Upper lobe of left lung (tissue), 6 donors: Measurements from ENCODE around the gene MYOM1. TPM values are rescaled to one million over a fixed set of nuclear protein-coding genes. Genes with fewer than 3 reads are reported as not detected.
"Not testable (repeated sequence)": the region's sequence is repeated elsewhere in the genome, so short reads cannot be mapped to it uniquely, and the experiment has no call there.

Experiments
- ATAC-seq, 2 donors: fragments of 200-7000 bp; cut with Tn5 transposase; one replicate each; pipeline ENCODE4 v1.9.1; 2022; ENCODE audit warnings: mild to moderate bottlenecking in 2 of 2, moderate library complexity in 2 of 2; ENCODE audit not compliant: low FRiP score in 2 of 2
- DNase-seq, 2 donors: peaks; one replicate each; pipeline ENCODE4 v3.0.0-alpha.2; 2019 to 2020
- H3K27ac ChIP-seq, 4 donors: fragments of 200-600 bp; sonication (generic); one replicate each; pipeline ENCODE4 v1.5.1; 2016 to 2019
- H3K27me3 ChIP-seq, 4 donors: fragments of 200-600 bp; sonication (generic); one replicate each; pipeline ENCODE4 v1.5.1; 2017 to 2019
- H3K36me3 ChIP-seq, 4 donors: fragments of 200-600 bp; sonication (generic); one replicate each; pipeline ENCODE4 v1.5.1; 2016 to 2019
- H3K4me1 ChIP-seq, 4 donors: fragments of 200-600 bp; sonication (generic); one replicate each; pipeline ENCODE4 v1.5.1; 2018 to 2019
- H3K4me3 ChIP-seq, 4 donors: fragments of 200-600 bp; sonication (generic); one replicate each; pipeline ENCODE4 v1.5.1; 2017 to 2019; ENCODE audit warnings: mild to moderate bottlenecking in 2 of 4, moderate library complexity in 1 of 4
- H3K9me3 ChIP-seq, 4 donors: fragments of 200-600 bp; sonication (generic); one replicate each; pipeline ENCODE4 v1.5.1; 2018 to 2019
- EP300 ChIP-seq, 4 donors: sonication (generic); formaldehyde crosslinking; IDR thresholded peaks; one replicate each; pipeline ENCODE4 v1.5.1; 2017; ENCODE audit warnings: antibody characterized with exemption in 4 of 4, control low read depth in 2 of 4
- POLR2A ChIP-seq, 4 donors: fragments of 450-650 bp; IDR thresholded peaks; one replicate each; pipeline ENCODE4 v1.5.1; 2016 to 2017; ENCODE audit warnings: antibody characterized with exemption in 4 of 4, mild to moderate bottlenecking in 2 of 4
- POLR2AphosphoS5 ChIP-seq, 2 donors: sonication (generic); formaldehyde crosslinking; IDR thresholded peaks; one replicate each; pipeline ENCODE4 v1.5.1; 2017; ENCODE audit warnings: antibody characterized with exemption in 2 of 2
- WGBS, 2 donors: methylation state at CpG; one replicate each; pipeline ENCODE4 v1.1.5; 2017 to 2018; 5-methylcytosine and 5-hydroxymethylcytosine counted together
- total RNA-seq, 6 donors: library from RNA; depleted of rRNA in 4 of 6; stranded (reverse); fragments of >200 nt in 4 of 6; gene quantifications; one replicate each; pipeline versions ENCODE4 v1.1.0 to v1.2.1, GENCODE V29; 2016 to 2021
- TF ChIP-seq, protein P1 (sequence below), 6 experiments: fragments of 450-650 bp in 4 of 6; fragments of 200-600 bp in 2 of 6; sonication (generic) in 2 of 6; IDR thresholded peaks; one replicate each; pipeline ENCODE4 v1.5.1; 2016 to 2019; ENCODE audit warnings: antibody characterized with exemption in 6 of 6
- donor health status: DM: no; HTN: no; CAD: no; lungs with moderate emphysema.
- donor health status: DM: no; HTN: yes; CAD: no; lungs with severe emphysema.

MYOM1 gene
- total RNA-seq, 6 donors from 2014 or later = 0.76 to 11.2 (median 2.2) TPM

DNA sequence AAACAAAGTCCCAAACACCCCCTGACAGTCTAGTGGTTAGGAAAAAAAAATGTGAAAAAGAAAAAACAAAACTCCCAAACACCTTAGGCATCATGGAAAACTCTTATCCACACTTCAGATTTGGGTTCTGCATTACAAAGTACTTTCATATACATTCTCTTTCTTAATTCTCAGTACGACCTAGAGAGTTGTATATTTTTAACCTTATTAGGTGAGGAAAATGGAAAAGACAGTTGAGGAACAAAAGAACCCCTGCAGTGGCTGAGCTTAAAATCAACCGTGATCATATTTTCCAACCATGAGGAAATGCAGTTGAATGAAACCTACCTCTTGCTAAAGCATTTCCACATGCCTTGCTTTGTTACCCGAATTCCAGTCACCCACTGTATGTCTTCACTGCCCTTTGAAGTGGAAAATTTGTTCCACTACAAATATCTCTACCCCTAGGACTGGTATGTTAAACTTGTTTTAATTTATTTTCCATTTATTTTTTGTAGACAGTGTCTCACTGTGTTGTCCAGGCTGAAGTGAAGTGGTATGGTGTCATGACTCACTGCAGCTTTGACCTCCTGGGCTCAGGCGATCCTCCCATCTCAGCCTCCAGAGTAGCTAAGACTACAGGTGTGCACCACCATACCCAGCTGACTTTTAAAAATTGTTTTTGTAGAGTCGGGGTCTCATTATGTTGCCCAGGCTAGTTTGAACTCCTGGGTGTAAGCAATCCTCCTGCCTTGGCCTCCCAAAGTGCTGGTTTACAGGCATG, 149.9 kb downstream of the MYOM1 start:
- WGBS, 2 donors = 77 to 83% methylated on average over 5 of the region's 5 CpGs
- Histone ChIP-seq H3K36me3 (no peaks in the 10 kb centered on the region), H3K4me3 (no peak overlapping the region), H3K27me3 (no peaks in the 10 kb centered on the region), H3K27ac (no peak overlapping the region), H3K4me1 (no peaks in the 10 kb centered on the region), H3K9me3 (no peaks in the 10 kb centered on the region)
- TF ChIP-seq POLR2AphosphoS5 (IDR thresholded peaks at IDR 0.05) (no peak), EP300 (IDR thresholded peaks at IDR 0.05) (no peak), POLR2A (IDR thresholded peaks at IDR 0.05) (no peak)
- TF ChIP-seq, protein P1, sequence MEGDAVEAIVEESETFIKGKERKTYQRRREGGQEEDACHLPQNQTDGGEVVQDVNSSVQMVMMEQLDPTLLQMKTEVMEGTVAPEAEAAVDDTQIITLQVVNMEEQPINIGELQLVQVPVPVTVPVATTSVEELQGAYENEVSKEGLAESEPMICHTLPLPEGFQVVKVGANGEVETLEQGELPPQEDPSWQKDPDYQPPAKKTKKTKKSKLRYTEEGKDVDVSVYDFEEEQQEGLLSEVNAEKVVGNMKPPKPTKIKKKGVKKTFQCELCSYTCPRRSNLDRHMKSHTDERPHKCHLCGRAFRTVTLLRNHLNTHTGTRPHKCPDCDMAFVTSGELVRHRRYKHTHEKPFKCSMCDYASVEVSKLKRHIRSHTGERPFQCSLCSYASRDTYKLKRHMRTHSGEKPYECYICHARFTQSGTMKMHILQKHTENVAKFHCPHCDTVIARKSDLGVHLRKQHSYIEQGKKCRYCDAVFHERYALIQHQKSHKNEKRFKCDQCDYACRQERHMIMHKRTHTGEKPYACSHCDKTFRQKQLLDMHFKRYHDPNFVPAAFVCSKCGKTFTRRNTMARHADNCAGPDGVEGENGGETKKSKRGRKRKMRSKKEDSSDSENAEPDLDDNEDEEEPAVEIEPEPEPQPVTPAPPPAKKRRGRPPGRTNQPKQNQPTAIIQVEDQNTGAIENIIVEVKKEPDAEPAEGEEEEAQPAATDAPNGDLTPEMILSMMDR (IDR thresholded peaks at IDR 0.05) = no peak
- ATAC-seq (no peak), DNase-seq (no peak)

DNA sequence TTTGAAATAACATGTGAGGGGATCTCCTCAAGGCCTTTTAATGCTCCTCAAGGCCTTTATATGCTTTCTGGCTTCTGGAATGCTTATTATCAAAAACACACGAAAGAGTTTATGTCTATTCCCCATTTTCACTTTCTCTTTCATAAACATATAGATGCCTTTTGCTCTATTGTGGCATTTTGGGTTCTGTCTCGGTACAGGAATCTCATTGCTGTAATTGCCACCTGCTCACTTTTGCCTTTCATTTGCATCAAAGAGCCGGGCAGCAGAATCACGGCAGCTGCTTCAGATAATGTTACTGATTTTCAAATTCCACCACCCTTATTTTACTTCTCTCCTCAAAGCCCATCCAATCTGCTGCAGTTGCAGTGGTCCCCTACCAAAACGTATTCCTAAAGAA, 152.0 kb downstream of the MYOM1 start:
- TF ChIP-seq EP300 (IDR thresholded peaks at IDR 0.05) = no peak
- no peak for TF ChIP-seq POLR2AphosphoS5 (IDR thresholded peaks at IDR 0.05)
- TF ChIP-seq, protein P1 (IDR thresholded peaks at IDR 0.05) = no peak
- no peak for TF ChIP-seq POLR2A (IDR thresholded peaks at IDR 0.05)
- ATAC-seq (no peak), DNase-seq (no peak)
- Histone ChIP-seq H3K36me3 (no peaks in the 10 kb centered on the region), H3K27me3 (no peaks in the 10 kb centered on the region), H3K9me3 (no peaks in the 10 kb centered on the region), H3K27ac (no peak overlapping the region), H3K4me3 (no peak overlapping the region), H3K4me1 (peaks cover 4 to 6% (median 5%) of the 10 kb centered on the region in 4 donors)
- 75 to 80% methylated on average over 5 of the region's 5 CpGs for WGBS, 2 donors

DNA sequence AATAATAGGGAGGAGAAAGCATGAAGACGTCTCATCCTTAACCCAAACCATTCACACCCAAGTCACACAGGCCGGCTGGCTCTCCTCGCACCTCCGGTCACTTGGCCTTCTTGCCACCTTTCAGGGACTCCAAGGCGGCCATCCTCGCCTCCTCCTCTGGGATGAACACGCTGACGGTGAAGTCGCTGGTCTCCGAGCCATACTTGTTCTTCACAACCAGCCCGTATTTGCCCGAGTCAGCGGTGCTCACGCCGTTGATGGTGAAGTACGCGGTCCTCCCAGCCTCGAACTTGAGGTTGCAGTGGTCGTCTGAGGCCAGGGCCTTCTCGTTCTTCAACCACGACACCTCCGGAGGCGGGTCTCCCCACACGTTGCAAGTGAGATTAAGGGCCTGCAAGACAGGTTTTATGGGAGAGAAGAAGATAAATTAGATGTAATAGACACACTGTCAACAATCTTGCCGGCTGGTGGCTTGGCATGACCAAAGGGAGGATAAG, 152.6 kb downstream of the MYOM1 start:
- ATAC-seq (no peak), DNase-seq (peak in 1 of 2 donors; percentile 51)
- no peak overlapping the region for H3K27ac ChIP-seq
- no peaks in the 10 kb centered on the region for H3K9me3 ChIP-seq
- TF ChIP-seq EP300 (IDR thresholded peaks at IDR 0.05) (no peak), POLR2A (IDR thresholded peaks at IDR 0.05) (no peak)
- TF ChIP-seq, protein P1 (IDR thresholded peaks at IDR 0.05) = no peak
- no peaks in the 10 kb centered on the region for H3K36me3 ChIP-seq
- H3K4me1 ChIP-seq = peaks cover 9 to 11% (median 9%) of the 10 kb centered on the region in 4 donors
- no peak overlapping the region for H3K4me3 ChIP-seq
- 79 to 84% methylated on average over 25 of the region's 25 CpGs for WGBS, 2 donors
- no peaks in the 10 kb centered on the region for H3K27me3 ChIP-seq

DNA sequence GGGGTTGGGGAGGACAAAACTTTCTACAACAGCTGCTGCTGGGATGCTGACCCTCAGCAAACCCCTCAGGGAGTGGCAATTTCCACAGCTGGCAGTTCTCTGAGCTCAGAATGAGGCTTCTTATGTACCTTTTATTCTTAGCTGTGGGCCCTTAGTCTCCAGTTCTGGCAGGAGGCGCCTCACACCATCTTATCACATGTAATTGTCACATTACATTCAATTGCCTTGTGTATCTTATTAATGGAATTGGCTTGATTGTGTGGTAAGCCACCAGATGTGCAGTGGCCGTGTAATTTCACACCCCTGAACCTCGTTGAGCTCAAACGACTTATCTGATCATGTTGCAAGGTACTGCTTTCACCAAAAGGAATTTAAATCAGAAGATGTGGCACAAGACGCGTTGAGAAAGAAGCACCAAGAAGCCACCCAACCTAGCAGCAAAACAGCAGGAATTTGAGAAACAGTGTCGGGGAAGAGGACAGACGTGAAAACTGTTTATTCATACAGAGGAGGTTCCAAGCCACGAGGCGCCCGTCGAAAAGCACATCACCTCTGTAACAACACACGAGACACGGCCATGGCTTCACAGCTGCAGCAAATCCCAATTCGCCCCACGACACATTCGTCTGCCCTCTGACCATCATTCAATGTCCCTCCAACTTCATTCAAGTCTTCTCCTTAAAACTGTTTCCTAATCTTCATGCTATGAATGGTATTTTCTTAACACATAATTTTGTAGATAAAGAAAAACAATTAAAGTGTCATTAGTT, 153.2 kb downstream of the MYOM1 start:
- ATAC-seq = no peak
- peaks cover 9 to 15% (median 12%) of the 10 kb centered on the region in 4 donors for H3K4me1 ChIP-seq
- H3K36me3 ChIP-seq = no peaks in the 10 kb centered on the region
- 77 to 82% methylated on average over 17 of the region's 17 CpGs for WGBS, 2 donors
- no peaks in the 10 kb centered on the region for H3K27me3 ChIP-seq
- H3K4me3 ChIP-seq = no peak overlapping the region
- H3K9me3 ChIP-seq = no peaks in the 10 kb centered on the region
- no peak for DNase-seq
- H3K27ac ChIP-seq = no peak overlapping the region
- TF ChIP-seq POLR2AphosphoS5 (IDR thresholded peaks at IDR 0.05) (peak in 1 of 2 donors; percentile 6), EP300 (IDR thresholded peaks at IDR 0.05) (no peak), POLR2A (IDR thresholded peaks at IDR 0.05) (no peak)
- TF ChIP-seq, protein P1 (IDR thresholded peaks at IDR 0.05) = no peak

DNA sequence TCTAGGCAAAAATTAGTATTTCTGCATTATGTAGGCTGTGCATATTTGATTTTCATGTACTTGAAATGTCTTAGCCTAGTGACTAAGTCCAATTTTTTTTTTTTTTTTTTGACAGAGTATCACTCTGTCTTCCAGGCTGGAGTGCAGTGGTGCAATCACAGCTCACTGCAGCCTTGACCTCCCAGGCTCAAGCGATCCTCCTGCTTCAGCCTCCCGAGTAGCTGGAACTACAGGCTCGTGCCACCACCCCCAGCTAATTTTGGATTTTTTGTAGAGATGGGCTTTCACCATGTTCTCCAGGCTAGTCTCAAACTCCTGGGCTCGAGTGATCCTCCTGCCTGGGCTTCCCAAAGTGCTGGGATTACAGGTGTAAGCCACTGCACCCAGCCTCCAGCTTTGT, 156.0 kb downstream of the MYOM1 start:
- H3K27me3 ChIP-seq, DNase-seq, H3K36me3 ChIP-seq, H3K9me3 ChIP-seq, H3K4me3 ChIP-seq, ATAC-seq, H3K27ac ChIP-seq: not testable (repeated sequence)
- WGBS, 2 donors = 91 to 94% methylated on average over 4 of the region's 4 CpGs
- peaks cover 24 to 41% (median 35%) of the 10 kb centered on the region in 4 donors for H3K4me1 ChIP-seq
